IMR-90 (cell line): Measurements from ENCODE around the gene SOCS6. TPM values are rescaled to one million over a fixed set of nuclear protein-coding genes. Genes with fewer than 3 reads are reported as not detected.

Experiments
- ATAC-seq: fragments of 200-7000 bp; cut with Tn5 transposase; 2 replicates; pipeline ENCODE4 v1.9.1; 2020; ENCODE audit warnings: low read depth, mild to moderate bottlenecking, moderate library complexity
- BruUV-seq: library from RNA; stranded (reverse); fragments of 400-500 nt; replicated peaks from 2 replicates; lab custom pipeline; 2021; lab: Mats Ljungman, UMichigan
- CTCF ChIA-PET: fragments of 300-600 bp; formaldehyde crosslinking; extraction: SDS; loops from one replicate; lab custom pipeline; 2021; ENCODE audit warnings: antibody characterized with exemption; lab: Yijun Ruan, JAX
- POLR2A ChIA-PET: fragments of 300-600 bp; sonication (Branson Sonifier 250); formaldehyde crosslinking; loops from one replicate; lab custom pipeline; 2022; ENCODE audit warnings: antibody characterized with exemption; ENCODE audit not compliant: unreplicated experiment; lab: Charles Lee
- DNase-seq: peaks from one replicate; pipeline ENCODE4 v3.0.0; 2013
- H2AFZ ChIP-seq: replicated peaks from 2 replicates; pipeline ENCODE3; 2013; ENCODE audit warnings: low read length, mild to moderate bottlenecking; ENCODE audit not compliant: poor library complexity
- H2AK5ac ChIP-seq: 2 replicates; pipeline ENCODE4 v1.6.1; 2013; ENCODE audit warnings: low read depth, low read length, inconsistent platforms
- H2AK9ac ChIP-seq: replicated peaks from 2 replicates; pipeline ENCODE3; 2013; ENCODE audit warnings: mild to moderate bottlenecking, low read depth, low read length, moderate library complexity; ENCODE audit not compliant: poor library complexity
- H2BK120ac ChIP-seq: 2 replicates; pipeline ENCODE4 v1.6.1; 2013; ENCODE audit warnings: low read depth, low read length, inconsistent platforms
- H2BK15ac ChIP-seq: 3 replicates; pipeline ENCODE4 v1.6.1; 2013; ENCODE audit warnings: low read depth, low read length, inconsistent platforms
- H2BK20ac ChIP-seq: 2 replicates; pipeline ENCODE4 v1.6.1; 2013; ENCODE audit warnings: low read depth, mild to moderate bottlenecking, inconsistent platforms, low read length, moderate library complexity
- H2BK5ac ChIP-seq: 2 replicates; pipeline ENCODE4 v1.6.1; 2013; ENCODE audit warnings: mild to moderate bottlenecking, low read depth, low read length, inconsistent platforms; ENCODE audit not compliant: poor library complexity, severe bottlenecking
- H3K14ac ChIP-seq: replicated peaks from 2 replicates; pipeline ENCODE4 v1.6.1; 2013; ENCODE audit warnings: low read depth, low read length, inconsistent platforms
- H3K18ac ChIP-seq: 2 replicates; pipeline ENCODE4 v1.6.1; 2013; ENCODE audit warnings: low read depth, low read length, control low read depth
- H3K23ac ChIP-seq: 2 replicates; pipeline ENCODE4 v1.6.1; 2013; ENCODE audit warnings: low read depth, low read length, inconsistent platforms
- H3K27ac ChIP-seq: 2 replicates; pipeline ENCODE4 v1.5.1; 2013; ENCODE audit warnings: mild to moderate bottlenecking, control low read depth, low read length; ENCODE audit not compliant: insufficient read depth
- H3K27me3 ChIP-seq: 2 replicates; pipeline ENCODE4 v1.6.1; 2013; ENCODE audit warnings: low read length; ENCODE audit not compliant: control insufficient read depth, insufficient read depth
- H3K36me3 ChIP-seq: 2 replicates; pipeline ENCODE4 v1.6.1; 2013; ENCODE audit warnings: low read length, mixed read lengths; ENCODE audit not compliant: control insufficient read depth, insufficient read depth
- H3K4ac ChIP-seq: 2 replicates; pipeline ENCODE4 v1.6.1; 2013; ENCODE audit warnings: low read depth, low read length, inconsistent platforms
- H3K4me1 ChIP-seq: 2 replicates; pipeline ENCODE4 v1.6.1; 2013; ENCODE audit warnings: low read length, mixed read lengths; ENCODE audit not compliant: control insufficient read depth, insufficient read depth
- H3K4me2 ChIP-seq: 2 replicates; pipeline ENCODE4 v1.6.1; 2013; ENCODE audit warnings: low read depth, mild to moderate bottlenecking, control low read depth, low read length, moderate library complexity
- H3K4me3 ChIP-seq: 2 replicates; pipeline ENCODE4 v1.5.1; 2013; ENCODE audit warnings: low read depth, mild to moderate bottlenecking, control low read depth, low read length, moderate library complexity; ENCODE audit not compliant: insufficient read depth
- H3K56ac ChIP-seq: 2 replicates; pipeline ENCODE4 v1.6.1; 2013; ENCODE audit warnings: low read length, inconsistent platforms; ENCODE audit not compliant: insufficient read depth; ENCODE audit errors: extremely low read depth
- H3K79me1 ChIP-seq, 2 experiments: 2 replicates each; pipeline ENCODE4 v1.6.1; 2013; ENCODE audit warnings: low read length in 2 of 2, inconsistent platforms in 1 of 2, low read depth in 1 of 2
- H3K9ac ChIP-seq: 2 replicates; pipeline ENCODE4 v1.6.1; 2013; ENCODE audit warnings: low read depth, low read length, control low read depth
- H3K9me1 ChIP-seq: 2 replicates; pipeline ENCODE4 v1.6.1; 2013; ENCODE audit warnings: low read length, inconsistent platforms; ENCODE audit not compliant: insufficient read depth
- H3K9me3 ChIP-seq: 2 replicates; pipeline ENCODE4 v1.6.1; 2013; ENCODE audit warnings: low read length; ENCODE audit not compliant: control insufficient read depth, insufficient read depth
- H4K20me1 ChIP-seq: 2 replicates; pipeline ENCODE4 v1.6.1; 2013; ENCODE audit warnings: low read length, inconsistent platforms; ENCODE audit not compliant: insufficient read depth
- H4K5ac ChIP-seq: 2 replicates; pipeline ENCODE4 v1.6.1; 2013; ENCODE audit warnings: mild to moderate bottlenecking, low read depth, low read length, control low read depth
- H4K8ac ChIP-seq, 2 experiments: 2 replicates each; pipeline ENCODE4 v1.6.1; 2013; ENCODE audit warnings: low read depth in 2 of 2, low read length in 2 of 2, control low read depth in 1 of 2, inconsistent platforms in 1 of 2
- H4K91ac ChIP-seq: 2 replicates; pipeline ENCODE4 v1.6.1; 2013; ENCODE audit warnings: low read depth, low read length, inconsistent platforms; ENCODE audit not compliant: insufficient read depth
- BHLHE40 ChIP-seq: fragments of 150-350 bp; IDR thresholded peaks from 2 replicates; pipeline ENCODE4 v1.6.1; 2016; ENCODE audit warnings: mild to moderate bottlenecking, low read depth, low read length
- CEBPB ChIP-seq: IDR thresholded peaks from 2 replicates; pipeline ENCODE4 v1.6.1; 2012; ENCODE audit warnings: low read depth, low read length, improper control_type of control experiment
- CHD1 ChIP-seq: IDR thresholded peaks from 2 replicates; pipeline ENCODE4 v1.6.1; 2012; ENCODE audit warnings: low read depth, low read length, improper control_type of control experiment
- FOS ChIP-seq: fragments of 150-350 bp; IDR thresholded peaks from 2 replicates; pipeline ENCODE4 v1.6.1; 2016; ENCODE audit warnings: low read depth, low read length
- MAFK ChIP-seq: IDR thresholded peaks from 2 replicates; pipeline ENCODE4 v1.6.1; 2012; ENCODE audit warnings: low read depth, low read length, improper control_type of control experiment
- MAZ ChIP-seq: IDR thresholded peaks from 2 replicates; pipeline ENCODE4 v1.6.1; 2012; ENCODE audit warnings: low read depth, mild to moderate bottlenecking, low read length, improper control_type of control experiment, moderate library complexity, borderline replicate concordance
- MXI1 ChIP-seq: IDR thresholded peaks from 2 replicates; pipeline ENCODE4 v1.6.1; 2012; ENCODE audit warnings: low read depth, mild to moderate bottlenecking, low read length, moderate library complexity, borderline replicate concordance
- NFE2L2 ChIP-seq: fragments of 150-350 bp; IDR thresholded peaks from 2 replicates; pipeline ENCODE4 v1.6.1; 2016; ENCODE audit warnings: low read depth, mild to moderate bottlenecking, low read length
- POLR2A ChIP-seq: IDR thresholded peaks from 2 replicates; pipeline ENCODE4 v1.6.1; 2012; ENCODE audit warnings: mild to moderate bottlenecking, low read depth, low read length
- RAD21 ChIP-seq: IDR thresholded peaks from 2 replicates; pipeline ENCODE4 v1.6.1; 2012; ENCODE audit warnings: low read length, improper control_type of control experiment
- RCOR1 ChIP-seq: IDR thresholded peaks from 2 replicates; pipeline ENCODE4 v1.6.1; 2012; ENCODE audit warnings: mild to moderate bottlenecking, low read length, improper control_type of control experiment; ENCODE audit not compliant: insufficient replicate concordance
- RFX5 ChIP-seq: IDR thresholded peaks from 2 replicates; pipeline ENCODE4 v1.8.0; 2012; ENCODE audit warnings: low read depth, mild to moderate bottlenecking, low read length, moderate library complexity
- SMC3 ChIP-seq: fragments of 150-350 bp; IDR thresholded peaks from 2 replicates; pipeline ENCODE4 v1.6.1; 2016; ENCODE audit warnings: low read depth, mild to moderate bottlenecking, antibody characterized with exemption, low read length, moderate library complexity
- WGBS, 2 experiments: methylation state at CpG; one replicate each; pipeline versions ENCODE4 v1.1.5 to v1.1.7; 2013; ENCODE audit warnings: missing lambda C conversion rate in 2 of 2; ENCODE audit not compliant: insufficient read length in 1 of 2; ENCODE audit errors: extremely low coverage in 2 of 2; 5-methylcytosine and 5-hydroxymethylcytosine counted together
- dilution Hi-C: fragments of 300-500 bp; cut with HindIII; formaldehyde crosslinking; loops from one replicate; pipeline ENCODE4 v1.14.3; 2018; ENCODE audit warnings: low sequenced_read_pairs; ENCODE audit not compliant: unreplicated experiment
- in situ Hi-C: fragments of 300-500 bp; cut with MboI; formaldehyde crosslinking; loops from 3 replicates; pipeline ENCODE4 v1.14.3; 2019; ENCODE audit warnings: low sequenced_read_pairs, inconsistent platforms, mixed read lengths
- intact Hi-C: fragments of 100-400 bp; cut with micrococcal nuclease; formaldehyde crosslinking; loops from 2 replicates; pipeline ENCODE4 v1.10.0; 2022
- polyA plus RNA-seq, 3 experiments: library from polyadenylated mRNA; depleted of rRNA; stranded (reverse); fragments of >200 nt; gene quantifications; 2 replicates each; pipeline ENCODE4 v1.2.3, GENCODE V29; 2012; ENCODE audit warnings: low replicate concordance in 1 of 3
- total RNA-seq: library from RNA; depleted of rRNA; stranded (reverse); fragments of >200 nt; gene quantifications from 2 replicates; pipeline ENCODE4 v1.2.3, GENCODE V29; 2012
- TF ChIP-seq, protein P1 (sequence below): conservative IDR thresholded peaks from 2 replicates; pipeline ENCODE4 v1.5.1; 2012; ENCODE audit warnings: mild to moderate bottlenecking, low read depth, low read length, improper control_type of control experiment
- TF ChIP-seq, protein P2 (sequence below): fragments of 150-350 bp; IDR thresholded peaks from 2 replicates; pipeline ENCODE4 v1.6.1; 2016; ENCODE audit warnings: low read depth, mild to moderate bottlenecking, low read length, moderate library complexity, borderline replicate concordance
- TF ChIP-seq, protein P3 (sequence below): fragments of 150-350 bp; IDR thresholded peaks from 2 replicates; pipeline ENCODE4 v1.6.1; 2017; ENCODE audit warnings: mild to moderate bottlenecking, antibody characterized with exemption, low read length, low read depth

Gene SOCS6
- total and polyA plus RNA-seq, 2 of the 4 experiments (the other 2 are of a cell fraction): 21.3 to 57.4 TPM

DNA sequence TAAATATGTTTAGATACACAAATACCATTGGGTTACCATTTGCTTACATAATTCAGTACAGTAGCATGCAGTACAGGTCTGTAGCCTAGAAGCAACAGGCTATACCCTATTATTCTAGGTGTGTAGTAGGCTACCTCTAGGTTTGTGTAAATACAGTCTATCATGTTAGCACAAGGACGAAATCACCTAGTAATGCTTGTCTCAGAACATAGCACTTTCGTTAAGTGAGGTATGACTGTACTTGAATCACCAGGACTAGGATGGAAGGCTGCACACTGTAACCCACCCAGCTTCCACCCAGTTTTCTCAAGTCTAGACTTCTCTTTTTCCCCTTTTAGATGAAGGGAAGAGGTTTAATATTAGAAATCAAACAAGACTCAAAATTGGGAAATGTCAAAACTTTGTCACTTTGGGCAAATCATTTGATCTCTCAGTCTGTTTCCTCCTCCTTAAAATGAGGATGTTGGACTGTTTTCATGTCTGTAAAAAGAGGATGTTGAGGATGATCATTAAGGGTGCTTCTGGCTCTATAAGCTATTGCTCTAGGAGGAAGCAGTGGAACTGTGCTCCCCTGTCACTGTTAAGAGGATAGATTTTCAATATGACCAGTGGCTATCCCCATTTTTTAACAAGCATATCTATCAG, 3.7 kb upstream of the SOCS6 start:
- Histone ChIP-seq H2AK5ac (no peak overlapping the region), H3K4me3 (no peak overlapping the region), H2BK120ac (no peak overlapping the region), H3K4me1 (peaks cover 2% of the 10 kb centered on the region; the same call in 1 of the 2 replicates), H3K9ac (no peak overlapping the region), H3K79me1 (peaks cover 0 to 5% of the 10 kb centered on the region in 2 experiments; a peak in 2 of 4 replicates), H3K18ac (no peak overlapping the region), H3K9me1 (no peaks in the 10 kb centered on the region), H3K9me3 (no peaks in the 10 kb centered on the region), H2BK15ac (no peak overlapping the region), H4K91ac (no peak overlapping the region), H3K36me3 (no peaks in the 10 kb centered on the region), H2BK5ac (no peak overlapping the region), H3K27me3 (no peaks in the 10 kb centered on the region), H4K5ac (no peak overlapping the region), H2AK9ac (no peak overlapping the region), H3K4ac (no peak overlapping the region), H3K4me2 (no peak overlapping the region), H2AFZ (no peak overlapping the region), H4K8ac (no peak overlapping the region), H3K56ac (no peak overlapping the region), H3K14ac (no peak overlapping the region), H4K20me1 (peaks cover 6% of the 10 kb centered on the region; the same call in 1 of the 2 replicates), H2BK20ac (no peak overlapping the region), H3K23ac (no peak overlapping the region), H3K27ac (no peak overlapping the region)
- DNase-seq (no peak), ATAC-seq (no peak)
- BruUV-seq: no TSS peak
- in situ Hi-C loops: loop anchor here (5.0 kb wide), 1 partner anchor 147 kb away; no protein-coding TSS in a partner anchor
- CTCF ChIA-PET: no interaction called here
- intact Hi-C loops: no loop called here
- POLR2A ChIA-PET: no interaction called here
- no CpG with 5 or more reads among the region's 2 CpGs for WGBS, 2 experiments
- TF ChIP-seq NFE2L2: no peak
- TF ChIP-seq MXI1: no peak
- no peak for TF ChIP-seq CEBPB
- no peak for TF ChIP-seq BHLHE40
- TF ChIP-seq POLR2A: no peak
- TF ChIP-seq, protein P1, sequence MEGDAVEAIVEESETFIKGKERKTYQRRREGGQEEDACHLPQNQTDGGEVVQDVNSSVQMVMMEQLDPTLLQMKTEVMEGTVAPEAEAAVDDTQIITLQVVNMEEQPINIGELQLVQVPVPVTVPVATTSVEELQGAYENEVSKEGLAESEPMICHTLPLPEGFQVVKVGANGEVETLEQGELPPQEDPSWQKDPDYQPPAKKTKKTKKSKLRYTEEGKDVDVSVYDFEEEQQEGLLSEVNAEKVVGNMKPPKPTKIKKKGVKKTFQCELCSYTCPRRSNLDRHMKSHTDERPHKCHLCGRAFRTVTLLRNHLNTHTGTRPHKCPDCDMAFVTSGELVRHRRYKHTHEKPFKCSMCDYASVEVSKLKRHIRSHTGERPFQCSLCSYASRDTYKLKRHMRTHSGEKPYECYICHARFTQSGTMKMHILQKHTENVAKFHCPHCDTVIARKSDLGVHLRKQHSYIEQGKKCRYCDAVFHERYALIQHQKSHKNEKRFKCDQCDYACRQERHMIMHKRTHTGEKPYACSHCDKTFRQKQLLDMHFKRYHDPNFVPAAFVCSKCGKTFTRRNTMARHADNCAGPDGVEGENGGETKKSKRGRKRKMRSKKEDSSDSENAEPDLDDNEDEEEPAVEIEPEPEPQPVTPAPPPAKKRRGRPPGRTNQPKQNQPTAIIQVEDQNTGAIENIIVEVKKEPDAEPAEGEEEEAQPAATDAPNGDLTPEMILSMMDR: no peak
- TF ChIP-seq, protein P2, sequence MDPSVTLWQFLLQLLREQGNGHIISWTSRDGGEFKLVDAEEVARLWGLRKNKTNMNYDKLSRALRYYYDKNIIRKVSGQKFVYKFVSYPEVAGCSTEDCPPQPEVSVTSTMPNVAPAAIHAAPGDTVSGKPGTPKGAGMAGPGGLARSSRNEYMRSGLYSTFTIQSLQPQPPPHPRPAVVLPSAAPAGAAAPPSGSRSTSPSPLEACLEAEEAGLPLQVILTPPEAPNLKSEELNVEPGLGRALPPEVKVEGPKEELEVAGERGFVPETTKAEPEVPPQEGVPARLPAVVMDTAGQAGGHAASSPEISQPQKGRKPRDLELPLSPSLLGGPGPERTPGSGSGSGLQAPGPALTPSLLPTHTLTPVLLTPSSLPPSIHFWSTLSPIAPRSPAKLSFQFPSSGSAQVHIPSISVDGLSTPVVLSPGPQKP: no peak
- no peak for TF ChIP-seq RAD21
- TF ChIP-seq RFX5: no peak
- TF ChIP-seq MAZ: no peak
- no peak for TF ChIP-seq RCOR1
- TF ChIP-seq FOS: no peak
- no peak for TF ChIP-seq MAFK
- TF ChIP-seq SMC3: no peak
- TF ChIP-seq, protein P3, sequence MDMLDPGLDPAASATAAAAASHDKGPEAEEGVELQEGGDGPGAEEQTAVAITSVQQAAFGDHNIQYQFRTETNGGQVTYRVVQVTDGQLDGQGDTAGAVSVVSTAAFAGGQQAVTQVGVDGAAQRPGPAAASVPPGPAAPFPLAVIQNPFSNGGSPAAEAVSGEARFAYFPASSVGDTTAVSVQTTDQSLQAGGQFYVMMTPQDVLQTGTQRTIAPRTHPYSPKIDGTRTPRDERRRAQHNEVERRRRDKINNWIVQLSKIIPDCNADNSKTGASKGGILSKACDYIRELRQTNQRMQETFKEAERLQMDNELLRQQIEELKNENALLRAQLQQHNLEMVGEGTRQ: no peak
- TF ChIP-seq CHD1: no peak
- dilution Hi-C loops: no loop called here
